GM12878 (cell line): ENCODE measurements around the gene UQCC5. TPM values are rescaled to one million over a fixed set of nuclear protein-coding genes. Genes with fewer than 3 reads are reported as not detected.

ENCODE experiments used
- ATAC-seq: fragments of 200-7000 bp; cut with Tn5 transposase; 3 replicates; pipeline ENCODE4 v1.9.1; 2020; ENCODE audit warnings: mild to moderate bottlenecking, moderate library complexity
- BruUV-seq: library from RNA; stranded (reverse); fragments of 400-500 nt; replicated peaks from 2 replicates; lab custom pipeline; 2021; lab: Mats Ljungman, UMichigan
- CTCF ChIA-PET: fragments of 300-600 bp; sonication (Branson Sonifier 250); formaldehyde crosslinking; extraction: SDS; loops from one replicate; lab custom pipeline; 2021; ENCODE audit warnings: inconsistent platforms; lab: Yijun Ruan, JAX
- POLR2A ChIA-PET: fragments of 350-600 bp; formaldehyde crosslinking; extraction: SDS; loops from one replicate; lab custom pipeline; 2021; ENCODE audit warnings: inconsistent platforms; lab: Charles Lee
- RAD21 ChIA-PET: fragments of 300-600 bp; sonication (Branson Sonifier 250); formaldehyde crosslinking; loops from one replicate; lab custom pipeline; 2023; ENCODE audit warnings: antibody characterized with exemption; ENCODE audit not compliant: unreplicated experiment; lab: Charles Lee
- SMC1A ChIA-PET: fragments of 300-600 bp; sonication (Branson Sonifier 250); formaldehyde crosslinking; loops from one replicate; lab custom pipeline; 2023; ENCODE audit not compliant: unreplicated experiment, uncharacterized antibody; lab: Charles Lee
- DNase-seq: peaks from one replicate; pipeline ENCODE4 v3.0.0-alpha.2; 2011; ENCODE audit warnings: low read depth, low spot score
- FAIRE-seq: peaks from 3 replicates; lab custom pipeline; 2011; peaks lifted over from hg19 to GRCh38; lab: Jason Lieb, UNC
- H2AFZ ChIP-seq: 2 replicates; pipeline ENCODE4 v1.6.0; 2011; ENCODE audit warnings: low read depth, low read length, control low read depth; ENCODE audit not compliant: control insufficient read depth
- H3K27ac ChIP-seq: 2 replicates; pipeline ENCODE4 v1.5.1; 2011; ENCODE audit warnings: control low read depth; ENCODE audit not compliant: control insufficient read depth, insufficient read depth
- H3K27me3 ChIP-seq, 2 experiments: replicated peaks in 1 of 2; 2 replicates each; pipeline versions ENCODE4 v1.6.0 to v1.6.1; 2011; ENCODE audit warnings: low read length in 1 of 2; ENCODE audit not compliant: control insufficient read depth in 2 of 2, insufficient read depth in 2 of 2
- H3K36me3 ChIP-seq, 2 experiments: 2 replicates each; pipeline ENCODE4 v1.5.1; 2011; ENCODE audit warnings: low read length in 1 of 2; ENCODE audit not compliant: control insufficient read depth in 2 of 2, insufficient read depth in 2 of 2
- H3K4me1 ChIP-seq: 2 replicates; pipeline ENCODE4 v1.6.1; 2011; ENCODE audit warnings: mild to moderate bottlenecking, low read length, moderate library complexity, mixed read lengths; ENCODE audit not compliant: control insufficient read depth, insufficient read depth
- H3K4me2 ChIP-seq: 2 replicates; pipeline ENCODE4 v1.6.0; 2011; ENCODE audit warnings: control low read depth; ENCODE audit not compliant: control insufficient read depth, insufficient read depth
- H3K4me3 ChIP-seq: fragments of 200-600 bp; sonication (generic); 2 replicates; pipeline ENCODE4 v1.5.1; 2016
- H3K79me2 ChIP-seq: 2 replicates; pipeline ENCODE4 v1.6.0; 2011; ENCODE audit warnings: low read length; ENCODE audit not compliant: control insufficient read depth, insufficient read depth
- H3K9ac ChIP-seq: 2 replicates; pipeline ENCODE4 v1.8.0; 2011; ENCODE audit warnings: low read length, control low read depth, mixed read lengths; ENCODE audit not compliant: control insufficient read depth, insufficient read depth
- H3K9me3 ChIP-seq: replicated peaks from 3 replicates; pipeline ENCODE4 v1.5.1; 2011; ENCODE audit warnings: mild to moderate bottlenecking, low read length; ENCODE audit not compliant: control insufficient read depth, insufficient read depth
- H4K20me1 ChIP-seq: 2 replicates; pipeline ENCODE4 v1.6.0; 2011; ENCODE audit not compliant: control insufficient read depth, insufficient read depth
- ATF3 ChIP-seq: IDR thresholded peaks from 2 replicates; pipeline ENCODE4 v1.6.1; 2011; ENCODE audit warnings: low read depth, mild to moderate bottlenecking, low read length, moderate library complexity, borderline replicate concordance; ENCODE audit errors: extremely low read depth
- GABPA ChIP-seq: IDR thresholded peaks from 2 replicates; pipeline ENCODE4 v1.6.1; 2014; ENCODE audit warnings: antibody characterized with exemption, low read depth, mild to moderate bottlenecking, inconsistent platforms
- IRF3 ChIP-seq: fragments of 450-650 bp; IDR thresholded peaks from 2 replicates; pipeline ENCODE4 v1.6.1; 2014; ENCODE audit warnings: mild to moderate bottlenecking
- MEF2A ChIP-seq: IDR thresholded peaks from 2 replicates; pipeline ENCODE4 v1.6.1; 2011; ENCODE audit warnings: low read depth, mild to moderate bottlenecking, low read length, moderate library complexity; ENCODE audit not compliant: insufficient read depth
- MEF2B ChIP-seq: fragments of 450-650 bp; IDR thresholded peaks from 2 replicates; pipeline ENCODE4 v1.6.1; 2018; ENCODE audit warnings: mild to moderate bottlenecking, moderate library complexity; ENCODE audit not compliant: partially characterized antibody, poor library complexity, severe bottlenecking
- NKRF ChIP-seq: fragments of 450-650 bp; conservative IDR thresholded peaks from 2 replicates; pipeline ENCODE4 v1.6.1; 2017; ENCODE audit warnings: mild to moderate bottlenecking, moderate library complexity
- NR2F1 ChIP-seq: fragments of 450-650 bp; conservative IDR thresholded peaks from 2 replicates; pipeline ENCODE4 v1.6.1; 2017; ENCODE audit warnings: mild to moderate bottlenecking
- PAX8 ChIP-seq: fragments of 450-650 bp; IDR thresholded peaks from 2 replicates; pipeline ENCODE4 v1.6.1; 2017; ENCODE audit warnings: mild to moderate bottlenecking, moderate library complexity
- PML ChIP-seq: IDR thresholded peaks from 2 replicates; pipeline ENCODE4 v1.6.1; 2012; ENCODE audit warnings: low read length, inconsistent platforms
- RAD21 ChIP-seq: IDR thresholded peaks from 2 replicates; pipeline ENCODE4 v1.6.1; 2011; ENCODE audit warnings: mild to moderate bottlenecking, low read depth, low read length, moderate library complexity; ENCODE audit not compliant: insufficient read depth
- RFX5 ChIP-seq: IDR thresholded peaks from 2 replicates; pipeline ENCODE4 v1.6.1; 2011; ENCODE audit warnings: low read depth, low read length, improper control_type of control experiment
- SMAD5 ChIP-seq: IDR thresholded peaks from 2 replicates; pipeline ENCODE4 v1.6.1; 2016; ENCODE audit warnings: antibody characterized with exemption, low read depth
- SPI1 ChIP-seq: IDR thresholded peaks from 2 replicates; pipeline ENCODE4 v1.6.1; 2011; ENCODE audit warnings: low read depth, mild to moderate bottlenecking, low read length, moderate library complexity, borderline replicate concordance; ENCODE audit not compliant: insufficient read depth
- SREBF1 ChIP-seq: IDR thresholded peaks from 2 replicates; pipeline ENCODE4 v1.6.1; 2012; ENCODE audit warnings: mild to moderate bottlenecking, low read length
- USF2 ChIP-seq: IDR thresholded peaks from 2 replicates; pipeline ENCODE4 v1.6.1; 2011; ENCODE audit warnings: low read depth, low read length, improper control_type of control experiment, borderline replicate concordance
- ZBTB40 ChIP-seq: fragments of 450-650 bp; IDR thresholded peaks from 2 replicates; pipeline ENCODE4 v1.6.1; 2016; ENCODE audit warnings: mild to moderate bottlenecking, moderate library complexity, borderline replicate concordance
- WGBS: methylation state at CpG from one replicate; pipeline ENCODE4 v1.1.6; 2016; ENCODE audit warnings: low lambda C conversion rate; ENCODE audit not compliant: insufficient replicate concordance, insufficient coverage; ENCODE audit errors: missing lambda C conversion rate; 5-methylcytosine and 5-hydroxymethylcytosine counted together
- in situ Hi-C: fragments of 300-500 bp; cut with MboI; formaldehyde crosslinking; loops from 9 replicates; pipeline ENCODE4 v1.14.3; 2018; ENCODE audit warnings: mixed read lengths
- intact Hi-C: fragments of 100-400 bp; cut with micrococcal nuclease; formaldehyde crosslinking; loops from one replicate; pipeline ENCODE4 v1.14.2; 2022; ENCODE audit not compliant: unreplicated experiment
- polyA plus RNA-seq, 11 experiments: library from polyadenylated mRNA; depleted of rRNA in 4 of 11; unstranded in 6 of 11; stranded (reverse) in 5 of 11; fragments of >200 nt; fragmentation: Nextera tagmentation in 4 of 11; fragmentation: Illumina TruSeq in 1 of 11; extraction: Ambion mirVana in 4 of 11; extraction: Trizol in 1 of 11; gene quantifications; 1 replicate in 1 of 11; 2 replicates in 10 of 11; pipeline versions ENCODE4 v1.2.1 to v1.2.3, GENCODE V29; 2011 to 2016; ENCODE audit warnings: inconsistent platforms in 2 of 11, missing spikeins in 2 of 11, low read depth in 1 of 11
- total RNA-seq, 4 experiments: library from RNA; depleted of rRNA in 3 of 4; stranded (reverse); fragments of >200 nt in 3 of 4; fragmentation: Illumina TruSeq in 1 of 4; extraction: Trizol in 1 of 4; gene quantifications; 2 replicates each; pipeline versions ENCODE4 v1.2.1 to v1.2.3, GENCODE V29; 2013 to 2021

Gene UQCC5
- total and polyA plus RNA-seq, 10 of the 15 experiments (the other 5 are each of a cell fraction or from before 2014, with no cell fraction given) = 15.1 to 84.8 (median 28.0) TPM

- no peaks in the 10 kb centered on the region for H3K4me1 ChIP-seq
- TF ChIP-seq MEF2A (no peak), USF2 (no peak), RAD21 (no peak), NKRF (no peak), SPI1 (no peak), ZBTB40 (no peak), PML (no peak), RFX5 (no peak), IRF3 (no peak), ATF3 (no peak), SMAD5 (no peak), PAX8 (no peak), GABPA (no peak), NR2F1 (no peak), SREBF1 (no peak), MEF2B (no peak)
- WGBS = 30% methylated on average over 7 of the region's 7 CpGs
- no TSS peak for BruUV-seq
- in situ Hi-C loops (no loop called here), intact Hi-C loops (no loop called here)
- no peaks in the 10 kb centered on the region; a peak in 2 of 4 replicates for H3K27me3 ChIP-seq
- ATAC-seq (no peak), FAIRE-seq (no peak), DNase-seq (no peak)
- H3K9me3 ChIP-seq = no peaks in the 10 kb centered on the region
- H3K4me3 ChIP-seq = no peak overlapping the region
- CTCF ChIA-PET = no interaction called here
- POLR2A ChIA-PET = no interaction called here
- H3K4me2 ChIP-seq = no peak overlapping the region
- SMC1A ChIA-PET = no interaction called here
- RAD21 ChIA-PET = no interaction called here
- no peak overlapping the region for H3K27ac ChIP-seq
- no peak overlapping the region for H2AFZ ChIP-seq
- no peak overlapping the region for H3K9ac ChIP-seq
- H3K36me3 ChIP-seq = no peaks in the 10 kb centered on the region
- H4K20me1 ChIP-seq = no peaks in the 10 kb centered on the region
- H3K79me2 ChIP-seq = no peaks in the 10 kb centered on the region
Measured at GRCh38 chr3:52513281-52513680, 23.1 kb upstream of the UQCC5 start.
